Hepatocyte (in vitro differentiated cells): ENCODE results near the gene ITSN1. TPM values are rescaled to one million over a fixed set of nuclear protein-coding genes. Genes with fewer than 3 reads are reported as not detected.

Source experiments
- DNase-seq: peaks from one replicate; pipeline ENCODE4 v3.0.0-alpha.2; 2016; ENCODE audit warnings: low spot score
- H2AFZ ChIP-seq: fragments of 200-600 bp; sonication (generic); 2 replicates; pipeline ENCODE4 v1.6.0; 2016; ENCODE audit warnings: antibody characterized with exemption, mild to moderate bottlenecking
- H3K27ac ChIP-seq: fragments of 200-600 bp; sonication (generic); 2 replicates; pipeline ENCODE4 v1.5.1; 2016; ENCODE audit warnings: mild to moderate bottlenecking
- H3K27me3 ChIP-seq: fragments of 200-600 bp; sonication (generic); 2 replicates; pipeline ENCODE4 v1.6.1; 2016
- H3K36me3 ChIP-seq: fragments of 200-600 bp; sonication (generic); replicated peaks from 2 replicates; pipeline ENCODE4 v1.5.1; 2016; ENCODE audit warnings: low read depth; ENCODE audit not compliant: insufficient read depth
- H3K4me1 ChIP-seq: fragments of 200-600 bp; sonication (generic); 2 replicates; pipeline ENCODE4 v1.5.1; 2016; ENCODE audit warnings: mild to moderate bottlenecking, moderate library complexity; ENCODE audit not compliant: insufficient read depth
- H3K4me2 ChIP-seq: fragments of 200-600 bp; sonication (generic); 2 replicates; pipeline ENCODE4 v1.6.0; 2016
- H3K4me3 ChIP-seq: fragments of 200-600 bp; sonication (generic); 2 replicates; pipeline ENCODE4 v1.5.1; 2016; ENCODE audit warnings: mild to moderate bottlenecking
- H3K79me2 ChIP-seq: fragments of 200-600 bp; sonication (generic); 2 replicates; pipeline ENCODE4 v1.6.0; 2017; ENCODE audit warnings: mild to moderate bottlenecking
- H3K9me2 ChIP-seq: fragments of 200-600 bp; sonication (generic); replicated peaks from 2 replicates; pipeline ENCODE4 v1.6.0; 2017; ENCODE audit warnings: mild to moderate bottlenecking; ENCODE audit not compliant: insufficient read depth
- H3K9me3 ChIP-seq: fragments of 200-600 bp; sonication (generic); 2 replicates; pipeline ENCODE4 v1.5.1; 2016; ENCODE audit warnings: low read depth, mild to moderate bottlenecking
- H4K20me1 ChIP-seq: fragments of 200-600 bp; sonication (generic); 2 replicates; pipeline ENCODE4 v1.6.0; 2016; ENCODE audit warnings: mild to moderate bottlenecking; ENCODE audit not compliant: insufficient read depth, poor library complexity, severe bottlenecking
- EZH2 ChIP-seq: fragments of 200-600 bp; sonication (generic); IDR thresholded peaks from 2 replicates; pipeline ENCODE4 v1.6.1; 2016; ENCODE audit warnings: antibody characterized with exemption, mild to moderate bottlenecking, borderline replicate concordance
- EZH2phosphoT487 ChIP-seq: fragments of 200-600 bp; sonication (generic); IDR thresholded peaks from one replicate; pipeline ENCODE4 v1.6.1; 2018; ENCODE audit warnings: antibody characterized with exemption, mild to moderate bottlenecking, low read depth, moderate library complexity; ENCODE audit not compliant: unreplicated experiment, severe bottlenecking
- WGBS: methylation state at CpG from one replicate; pipeline ENCODE4 v1.1.6; 2016; ENCODE audit warnings: low lambda C conversion rate; ENCODE audit errors: missing lambda C conversion rate; 5-methylcytosine and 5-hydroxymethylcytosine counted together
- polyA plus RNA-seq: library from polyadenylated mRNA; unstranded; fragments of >200 nt; fragmentation: Nextera tagmentation; extraction: Ambion mirVana; gene quantifications from 2 replicates; pipeline ENCODE4 v1.2.1, GENCODE V29; 2016
- total RNA-seq: library from RNA; depleted of rRNA; stranded (reverse); fragments of >200 nt; gene quantifications from 2 replicates; pipeline ENCODE4 v1.2.3, GENCODE V29; 2014
- TF ChIP-seq, protein P1 (sequence below): fragments of 200-600 bp; sonication (generic); IDR thresholded peaks from 2 replicates; pipeline ENCODE4 v1.5.1; 2016; ENCODE audit warnings: antibody characterized with exemption, mild to moderate bottlenecking; ENCODE audit not compliant: poor library complexity

The ITSN1 gene
- total and polyA plus RNA-seq, 2 experiments from 2014 or later, result 43.6 to 46.0 TPM

DNA sequence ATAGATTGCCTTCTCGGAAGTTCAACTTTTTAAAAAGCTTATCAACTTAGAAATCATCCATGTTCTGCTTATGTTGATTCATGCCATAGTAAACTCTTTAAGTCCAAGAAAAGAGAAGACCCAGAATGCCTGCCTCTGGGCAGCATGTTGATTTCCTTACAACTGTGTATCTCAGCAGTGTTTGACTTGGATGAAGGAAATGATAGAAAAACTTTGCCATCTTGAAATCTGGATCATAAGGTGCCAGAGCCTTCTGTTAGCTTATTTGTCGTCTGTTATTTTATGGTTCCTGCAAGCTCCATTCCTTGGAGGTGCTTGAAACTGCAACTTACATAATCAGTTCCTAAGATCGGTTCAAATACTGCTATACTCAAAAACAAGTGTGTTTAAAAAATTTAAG lies 148.8 kb downstream of the ITSN1 start:
- TF ChIP-seq EZH2phosphoT487 (no peak), EZH2 (no peak)
- TF ChIP-seq, protein P1, sequence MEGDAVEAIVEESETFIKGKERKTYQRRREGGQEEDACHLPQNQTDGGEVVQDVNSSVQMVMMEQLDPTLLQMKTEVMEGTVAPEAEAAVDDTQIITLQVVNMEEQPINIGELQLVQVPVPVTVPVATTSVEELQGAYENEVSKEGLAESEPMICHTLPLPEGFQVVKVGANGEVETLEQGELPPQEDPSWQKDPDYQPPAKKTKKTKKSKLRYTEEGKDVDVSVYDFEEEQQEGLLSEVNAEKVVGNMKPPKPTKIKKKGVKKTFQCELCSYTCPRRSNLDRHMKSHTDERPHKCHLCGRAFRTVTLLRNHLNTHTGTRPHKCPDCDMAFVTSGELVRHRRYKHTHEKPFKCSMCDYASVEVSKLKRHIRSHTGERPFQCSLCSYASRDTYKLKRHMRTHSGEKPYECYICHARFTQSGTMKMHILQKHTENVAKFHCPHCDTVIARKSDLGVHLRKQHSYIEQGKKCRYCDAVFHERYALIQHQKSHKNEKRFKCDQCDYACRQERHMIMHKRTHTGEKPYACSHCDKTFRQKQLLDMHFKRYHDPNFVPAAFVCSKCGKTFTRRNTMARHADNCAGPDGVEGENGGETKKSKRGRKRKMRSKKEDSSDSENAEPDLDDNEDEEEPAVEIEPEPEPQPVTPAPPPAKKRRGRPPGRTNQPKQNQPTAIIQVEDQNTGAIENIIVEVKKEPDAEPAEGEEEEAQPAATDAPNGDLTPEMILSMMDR, result no peak
- Histone ChIP-seq H3K9me2 (no peaks in the 10 kb centered on the region), H3K27me3 (no peaks in the 10 kb centered on the region), H3K36me3 (no peaks in the 10 kb centered on the region), H2AFZ (no peak overlapping the region), H3K4me1 (no peaks in the 10 kb centered on the region), H4K20me1 (no peaks in the 10 kb centered on the region), H3K79me2 (no peaks in the 10 kb centered on the region), H3K9me3 (no peaks in the 10 kb centered on the region), H3K27ac (no peak overlapping the region), H3K4me2 (no peak overlapping the region), H3K4me3 (no peak overlapping the region)
- no peak for DNase-seq
- 94% methylated on average over 3 of the region's 3 CpGs for WGBS

DNA sequence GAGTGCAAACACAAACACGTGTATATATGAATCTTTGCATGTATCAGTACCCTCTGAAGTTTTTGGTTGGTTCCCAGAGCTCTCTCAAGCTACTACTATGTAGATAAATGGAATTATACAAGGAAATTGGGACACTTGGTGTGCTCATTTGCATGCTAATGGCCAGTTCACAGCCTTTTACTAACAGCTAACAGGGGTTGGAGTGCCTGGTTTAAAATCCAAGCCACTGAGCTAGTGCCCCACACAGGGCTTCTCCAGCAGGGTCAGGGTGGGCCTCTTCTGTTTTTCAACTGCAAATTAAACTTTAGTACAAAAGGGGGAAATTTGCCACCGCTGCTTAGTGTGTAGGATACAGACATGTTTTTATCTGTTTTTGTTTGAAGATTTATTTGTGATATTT lies 152.3 kb downstream of the ITSN1 start:
- H3K27me3 ChIP-seq, result no peaks in the 10 kb centered on the region
- no peak overlapping the region for H3K4me2 ChIP-seq
- no peak for DNase-seq
- no peaks in the 10 kb centered on the region for H3K9me3 ChIP-seq
- H3K79me2 ChIP-seq, result no peaks in the 10 kb centered on the region
- H4K20me1 ChIP-seq, result no peaks in the 10 kb centered on the region
- WGBS, result 63% methylated on average over 2 of the region's 2 CpGs
- no peak overlapping the region for H3K4me3 ChIP-seq
- no peak overlapping the region for H3K27ac ChIP-seq
- no peaks in the 10 kb centered on the region for H3K4me1 ChIP-seq
- no peaks in the 10 kb centered on the region for H3K36me3 ChIP-seq
- TF ChIP-seq EZH2 (no peak), EZH2phosphoT487 (no peak)
- TF ChIP-seq, protein P1, result no peak
- no peak overlapping the region for H2AFZ ChIP-seq
- H3K9me2 ChIP-seq, result no peaks in the 10 kb centered on the region

DNA sequence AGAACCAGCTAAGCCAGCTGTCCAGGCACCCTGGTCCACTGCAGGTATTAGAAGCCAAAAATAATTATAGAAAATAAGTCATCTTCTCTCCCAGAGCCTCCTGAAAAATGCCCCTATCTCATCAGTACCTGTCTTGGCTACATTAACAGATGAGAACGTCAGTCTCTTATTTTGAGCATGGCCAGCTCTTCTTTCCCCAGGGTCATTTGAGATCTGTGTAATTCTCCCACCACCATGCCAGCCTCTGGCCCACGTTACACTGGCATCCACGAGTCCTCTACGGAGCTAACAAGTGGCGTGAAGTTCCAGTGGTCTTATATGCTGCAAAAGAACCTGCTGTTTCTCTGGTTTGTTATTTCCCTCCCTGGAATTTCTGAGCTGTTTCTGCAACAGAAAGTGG lies 155.3 kb downstream of the ITSN1 start:
- Histone ChIP-seq H3K27ac (no peak overlapping the region), H3K4me1 (no peaks in the 10 kb centered on the region), H3K4me3 (no peak overlapping the region), H3K79me2 (no peaks in the 10 kb centered on the region), H3K4me2 (no peak overlapping the region), H3K9me2 (no peaks in the 10 kb centered on the region), H3K36me3 (no peaks in the 10 kb centered on the region), H3K27me3 (no peaks in the 10 kb centered on the region), H3K9me3 (no peaks in the 10 kb centered on the region), H4K20me1 (no peaks in the 10 kb centered on the region), H2AFZ (no peak overlapping the region)
- DNase-seq, result no peak
- 94% methylated on average over 5 of the region's 5 CpGs for WGBS
- TF ChIP-seq EZH2 (no peak), EZH2phosphoT487 (no peak)
- TF ChIP-seq, protein P1, result no peak
